ENCODE results near the gene PLEKHA4. TPM values are rescaled to one million over a fixed set of nuclear protein-coding genes. Genes with fewer than 3 reads are reported as not detected.
"Not testable (repeated sequence)": the region's sequence is repeated elsewhere in the genome, so short reads cannot be mapped to it uniquely, and the experiment has no call there.

PLEKHA4 gene
- total RNA-seq, 1 experiment from 2014 or later = 1.2 TPM

DNA sequence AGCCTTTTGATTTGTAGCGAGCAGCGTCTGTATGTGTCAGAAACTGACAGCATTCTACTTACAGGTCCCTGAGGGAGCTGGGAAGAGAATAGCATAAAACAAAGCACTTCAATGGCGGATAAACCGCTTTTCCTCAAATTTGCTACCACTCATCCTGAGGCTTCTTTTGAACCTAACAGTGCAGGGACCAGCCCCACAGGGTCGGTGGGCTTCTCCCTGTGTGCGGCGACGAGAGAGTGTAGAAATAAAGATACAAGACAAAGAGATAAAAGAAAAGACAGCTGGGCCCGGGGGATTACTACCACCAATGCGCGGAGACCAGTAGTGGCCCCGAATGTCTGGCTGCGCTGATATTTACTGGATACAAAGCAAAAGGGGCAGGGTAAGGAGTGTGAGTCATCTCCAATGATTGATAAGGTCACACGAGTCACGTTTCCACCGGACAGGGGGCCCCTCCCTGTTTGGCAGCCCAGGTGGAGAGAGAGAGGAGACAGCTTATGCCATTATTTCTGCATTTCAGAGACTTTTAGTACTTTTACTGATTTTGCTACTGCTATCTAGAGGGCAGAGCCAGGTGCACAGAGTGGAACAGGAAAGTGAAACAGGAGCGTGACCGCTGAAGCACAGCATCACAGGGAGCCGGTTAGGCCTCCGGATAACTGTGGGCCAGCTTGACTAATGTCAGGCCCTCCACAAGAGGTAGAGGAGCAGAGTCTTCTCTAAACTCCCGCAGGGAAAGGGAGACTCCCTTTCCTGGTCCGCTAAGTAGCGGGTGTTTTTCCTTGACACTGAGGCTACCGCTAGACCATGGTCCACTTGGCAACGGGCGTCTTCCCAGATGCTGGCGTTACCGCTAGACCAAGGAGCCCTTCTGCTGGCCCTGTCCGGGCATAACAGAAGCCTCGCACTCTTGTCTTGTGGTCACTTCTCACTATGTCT, 7.9 kb upstream of the PLEKHA4 start:
- ATAC-seq; H3K9me2 ChIP-seq (replicated peaks; ENCODE audit: low read length); CTCF ChIA-PET; H3F3A ChIP-seq (ENCODE audit: low read length, unreplicated experiment); POLR2A ChIA-PET (ENCODE audit: unreplicated experiment); H3K27me3 ChIP-seq (ENCODE audit: low read length); H2AFZ ChIP-seq (ENCODE audit: low read length); H3K9me3 ChIP-seq (ENCODE audit: low read length); intact Hi-C loops (cut with micrococcal nuclease): not testable (repeated sequence)
- H3K4me3 ChIP-seq (ENCODE audit: low read length) = peak overlapping the region; percentile 100
- H3K79me2 ChIP-seq (ENCODE audit: low read length) = peaks cover 41% of the 10 kb centered on the region
- H3K4me1 ChIP-seq (ENCODE audit: insufficient read depth, low read length) = peaks cover 15% of the 10 kb centered on the region
- peak overlapping the region; percentile 89 for H3K9ac ChIP-seq (ENCODE audit: low read length)
- H3K36me3 ChIP-seq (ENCODE audit: low read depth, low read length) = peaks cover 26% of the 10 kb centered on the region
- peak overlapping the region; percentile 95 for H3K27ac ChIP-seq (ENCODE audit: low read length)
- peak overlapping the region; percentile 100 for H3K4me2 ChIP-seq (ENCODE audit: low read length)
- BruUV-seq (replicated peaks) = TSS peak; percentile 65
- H4K20me1 ChIP-seq (ENCODE audit: low read length) = peaks cover 31% of the 10 kb centered on the region
- DNase-seq = peak; percentile 42

DNA sequence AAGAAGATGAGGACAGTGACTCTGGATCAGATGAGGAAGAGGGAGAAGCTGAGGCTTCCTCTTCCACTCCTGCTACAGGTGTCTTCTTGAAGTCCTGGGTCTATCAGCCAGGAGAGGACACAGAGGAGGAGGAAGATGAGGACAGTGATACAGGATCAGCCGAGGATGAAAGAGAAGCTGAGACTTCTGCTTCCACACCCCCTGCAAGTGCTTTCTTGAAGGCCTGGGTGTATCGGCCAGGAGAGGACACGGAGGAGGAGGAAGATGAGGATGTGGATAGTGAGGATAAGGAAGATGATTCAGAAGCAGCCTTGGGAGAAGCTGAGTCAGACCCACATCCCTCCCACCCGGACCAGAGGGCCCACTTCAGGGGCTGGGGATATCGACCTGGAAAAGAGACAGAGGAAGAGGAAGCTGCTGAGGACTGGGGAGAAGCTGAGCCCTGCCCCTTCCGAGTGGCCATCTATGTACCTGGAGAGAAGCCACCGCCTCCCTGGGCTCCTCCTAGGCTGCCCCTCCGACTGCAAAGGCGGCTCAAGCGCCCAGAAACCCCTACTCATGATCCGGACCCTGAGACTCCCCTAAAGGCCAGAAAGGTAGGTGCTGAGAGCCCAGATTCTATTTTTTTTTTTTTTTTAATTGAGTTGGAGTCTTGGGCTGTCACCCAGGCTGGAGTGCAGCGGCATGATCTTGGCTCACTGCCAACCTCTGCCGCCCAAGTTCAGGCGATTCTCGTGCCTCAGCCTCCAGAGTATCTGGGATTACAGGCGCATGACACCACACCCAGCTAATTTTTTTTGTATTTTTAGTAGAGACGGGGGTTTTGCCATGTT, 6.1 kb upstream of the PLEKHA4 start:
- Histone ChIP-seq H3K9ac (ENCODE audit: low read length) (peak overlapping the region; percentile 100), H3K4me2 (ENCODE audit: low read length) (peak overlapping the region; percentile 100), H3K4me3 (ENCODE audit: low read length) (peak overlapping the region; percentile 100), H4K20me1 (ENCODE audit: low read length) (peaks cover 31% of the 10 kb centered on the region), H3K27me3 (ENCODE audit: low read length) (no peaks in the 10 kb centered on the region), H3K36me3 (ENCODE audit: low read depth, low read length) (peaks cover 26% of the 10 kb centered on the region), H3K9me3 (ENCODE audit: low read length) (no peaks in the 10 kb centered on the region), H3K27ac (ENCODE audit: low read length) (peak overlapping the region; percentile 95), H3F3A (ENCODE audit: low read length, unreplicated experiment) (peaks cover 7% of the 10 kb centered on the region), H3K9me2 (replicated peaks; ENCODE audit: low read length) (no peaks in the 10 kb centered on the region), H3K79me2 (ENCODE audit: low read length) (peaks cover 41% of the 10 kb centered on the region), H3K4me1 (ENCODE audit: insufficient read depth, low read length) (peaks cover 15% of the 10 kb centered on the region), H2AFZ (ENCODE audit: low read length) (no peak overlapping the region)
- intact Hi-C loops (cut with micrococcal nuclease) = no loop called here
- CTCF ChIA-PET = no interaction called here
- no peak for TF ChIP-seq EZH2 (IDR thresholded peaks at IDR 0.05; ENCODE audit: low read length, unreplicated experiment)
- no peak for TF ChIP-seq EZH2phosphoT487 (IDR thresholded peaks at IDR 0.05; ENCODE audit: borderline replicate concordance, low read length)
- TF ChIP-seq, protein P1, sequence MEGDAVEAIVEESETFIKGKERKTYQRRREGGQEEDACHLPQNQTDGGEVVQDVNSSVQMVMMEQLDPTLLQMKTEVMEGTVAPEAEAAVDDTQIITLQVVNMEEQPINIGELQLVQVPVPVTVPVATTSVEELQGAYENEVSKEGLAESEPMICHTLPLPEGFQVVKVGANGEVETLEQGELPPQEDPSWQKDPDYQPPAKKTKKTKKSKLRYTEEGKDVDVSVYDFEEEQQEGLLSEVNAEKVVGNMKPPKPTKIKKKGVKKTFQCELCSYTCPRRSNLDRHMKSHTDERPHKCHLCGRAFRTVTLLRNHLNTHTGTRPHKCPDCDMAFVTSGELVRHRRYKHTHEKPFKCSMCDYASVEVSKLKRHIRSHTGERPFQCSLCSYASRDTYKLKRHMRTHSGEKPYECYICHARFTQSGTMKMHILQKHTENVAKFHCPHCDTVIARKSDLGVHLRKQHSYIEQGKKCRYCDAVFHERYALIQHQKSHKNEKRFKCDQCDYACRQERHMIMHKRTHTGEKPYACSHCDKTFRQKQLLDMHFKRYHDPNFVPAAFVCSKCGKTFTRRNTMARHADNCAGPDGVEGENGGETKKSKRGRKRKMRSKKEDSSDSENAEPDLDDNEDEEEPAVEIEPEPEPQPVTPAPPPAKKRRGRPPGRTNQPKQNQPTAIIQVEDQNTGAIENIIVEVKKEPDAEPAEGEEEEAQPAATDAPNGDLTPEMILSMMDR (conservative IDR thresholded peaks at IDR 0.05; ENCODE audit: low read depth, low read length) = no peak
- POLR2A ChIA-PET (ENCODE audit: unreplicated experiment) = interaction anchor here (0.5 kb wide), 2 partner anchors 54 to 89 kb away, joined by 3 read pairs; no protein-coding TSS in a partner anchor
- peak; percentile 73 for DNase-seq
- peak; percentile 4; the same call in 1 of the 2 replicates for ATAC-seq
- BruUV-seq (replicated peaks) = TSS peak; percentile 45

All from PC-3 (cell line).